Right hindlimb (tissue), 1 donor: ENCODE results near the gene FER.
"Not testable (repeated sequence)": the region's sequence is repeated elsewhere in the genome, so short reads cannot be mapped to it uniquely, and the experiment has no call there.

ENCODE experiments used
- DNase-seq: peaks from one replicate; pipeline ENCODE4 v3.0.0-alpha.2; 2018

The FER gene

GRCh38 chr5:108899244-108899643, 151.5 kb downstream of the FER start:
- DNase-seq = not testable (repeated sequence)

GRCh38 chr5:108900668-108901067, 153.0 kb downstream of the FER start:
- no peak for DNase-seq

GRCh38 chr5:108905805-108906204, 158.1 kb downstream of the FER start:
- no peak for DNase-seq

GRCh38 chr5:108910627-108911026, 162.9 kb downstream of the FER start:
- no peak for DNase-seq

GRCh38 chr5:108911055-108911454, 163.4 kb downstream of the FER start:
- DNase-seq = no peak

- DNase-seq = no peak
Observed at GRCh38 chr5:108917596-108917995, 169.9 kb downstream of the FER start.

GRCh38 chr5:108919591-108920326, 172.1 kb downstream of the FER start:
- DNase-seq = no peak

- no peak for DNase-seq
Observed at GRCh38 chr5:108924457-108924961, 176.8 kb downstream of the FER start.

- no peak for DNase-seq
Observed at GRCh38 chr5:108925073-108925472, 177.4 kb downstream of the FER start.

- DNase-seq = no peak
Observed at GRCh38 chr5:108930107-108930506, 182.4 kb downstream of the FER start.

GRCh38 chr5:108935611-108936010, 187.9 kb downstream of the FER start:
- no peak for DNase-seq

GRCh38 chr5:108937221-108937620, 189.5 kb downstream of the FER start:
- no peak for DNase-seq

GRCh38 chr5:108940506-108940905, 192.8 kb downstream of the FER start:
- no peak for DNase-seq

- DNase-seq = no peak
Observed at GRCh38 chr5:108941746-108942145, 194.0 kb downstream of the FER start.

- DNase-seq = no peak
Observed at GRCh38 chr5:108942701-108943100, 195.0 kb downstream of the FER start.

- no peak for DNase-seq
Observed at GRCh38 chr5:108945094-108945493, 197.4 kb downstream of the FER start.

- no peak for DNase-seq
Observed at GRCh38 chr5:108946008-108946407, 198.3 kb downstream of the FER start.

- no peak for DNase-seq
Observed at GRCh38 chr5:108947164-108947563, 199.5 kb downstream of the FER start.

- DNase-seq = no peak
Observed at GRCh38 chr5:108950276-108950675, 202.6 kb downstream of the FER start.

- DNase-seq = no peak
Observed at GRCh38 chr5:108953940-108954339, 206.2 kb downstream of the FER start.

GRCh38 chr5:108957333-108957732, 209.6 kb downstream of the FER start:
- no peak for DNase-seq

GRCh38 chr5:108966910-108967309, 219.2 kb downstream of the FER start:
- DNase-seq = no peak

- no peak for DNase-seq
Observed at GRCh38 chr5:108974594-108974993, 226.9 kb downstream of the FER start.

GRCh38 chr5:108975697-108976096, 228.0 kb downstream of the FER start:
- DNase-seq = no peak
